ENCODE data around the gene HADH.
A peak's percentile ranks its signal among the peaks of the same experiment; 100 is the strongest.

HADH gene

GRCh38 chr4:108060686-108061321 is 71.1 kb downstream of the HADH start:
- DNase-seq = no peak

- no peak for DNase-seq
Observed at GRCh38 chr4:108068442-108068841, 78.8 kb downstream of the HADH start.

GRCh38 chr4:108070775-108071174 is 81.1 kb downstream of the HADH start:
- DNase-seq = no peak

- peak; percentile 16 for DNase-seq
Observed at GRCh38 chr4:108072300-108072699, 82.6 kb downstream of the HADH start.

- DNase-seq = peak; percentile 3
Observed at GRCh38 chr4:108078024-108078733, 88.5 kb downstream of the HADH start.

- DNase-seq = no peak
Observed at GRCh38 chr4:108080747-108081146, 91.1 kb downstream of the HADH start.

GRCh38 chr4:108081256-108081655 is 91.6 kb downstream of the HADH start:
- no peak for DNase-seq
